ENCODE results near the gene TJP1. TPM values are rescaled to one million over a fixed set of nuclear protein-coding genes. Genes with fewer than 3 reads are reported as not detected.

The TJP1 gene
- total RNA-seq, 2 donors from 2014 or later = 86.9 to 110 TPM

DNA sequence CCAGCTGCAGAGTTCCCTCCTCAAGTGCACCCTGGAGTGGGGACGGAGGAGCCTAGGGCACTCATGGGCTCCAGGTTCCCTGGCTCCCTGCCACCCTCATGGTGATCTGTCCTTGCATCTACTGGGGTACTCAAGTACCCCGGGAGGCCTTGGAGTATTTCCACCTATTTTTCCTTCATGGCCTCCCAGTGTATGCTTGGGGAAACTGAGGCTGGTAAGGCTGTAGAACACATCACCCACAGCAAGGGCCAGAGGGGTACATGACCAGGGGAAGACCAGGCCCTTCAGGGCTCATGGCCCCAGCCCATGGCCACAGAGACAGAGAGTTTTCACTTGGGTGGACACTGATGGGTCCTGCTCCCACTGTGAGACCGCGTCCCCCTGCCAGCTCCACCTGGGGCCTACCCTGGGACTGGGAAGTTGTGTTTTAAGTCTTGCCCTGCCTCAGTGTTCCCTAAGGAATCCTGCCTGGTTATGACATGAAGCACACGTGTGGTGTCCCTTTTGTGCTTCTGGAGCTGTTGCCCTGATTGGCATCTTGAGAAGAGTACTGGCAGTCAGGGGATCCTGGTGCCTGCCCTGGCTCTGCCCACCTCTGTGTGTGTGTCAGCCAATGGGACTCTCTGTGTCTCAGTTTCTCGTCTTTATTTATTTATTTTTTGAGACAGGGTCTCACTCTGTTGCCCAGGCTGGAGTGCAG is 132.8 kb downstream of the TJP1 start:
- Histone ChIP-seq H3K36me3 (no peaks in the 10 kb centered on the region), H3K27ac (no peak overlapping the region), H3K9me3 (no peaks in the 10 kb centered on the region), H3K4me1 (no peaks in the 10 kb centered on the region), H3K4me3 (no peak overlapping the region), H3K27me3 (no peaks in the 10 kb centered on the region)
- TF ChIP-seq, protein P1, sequence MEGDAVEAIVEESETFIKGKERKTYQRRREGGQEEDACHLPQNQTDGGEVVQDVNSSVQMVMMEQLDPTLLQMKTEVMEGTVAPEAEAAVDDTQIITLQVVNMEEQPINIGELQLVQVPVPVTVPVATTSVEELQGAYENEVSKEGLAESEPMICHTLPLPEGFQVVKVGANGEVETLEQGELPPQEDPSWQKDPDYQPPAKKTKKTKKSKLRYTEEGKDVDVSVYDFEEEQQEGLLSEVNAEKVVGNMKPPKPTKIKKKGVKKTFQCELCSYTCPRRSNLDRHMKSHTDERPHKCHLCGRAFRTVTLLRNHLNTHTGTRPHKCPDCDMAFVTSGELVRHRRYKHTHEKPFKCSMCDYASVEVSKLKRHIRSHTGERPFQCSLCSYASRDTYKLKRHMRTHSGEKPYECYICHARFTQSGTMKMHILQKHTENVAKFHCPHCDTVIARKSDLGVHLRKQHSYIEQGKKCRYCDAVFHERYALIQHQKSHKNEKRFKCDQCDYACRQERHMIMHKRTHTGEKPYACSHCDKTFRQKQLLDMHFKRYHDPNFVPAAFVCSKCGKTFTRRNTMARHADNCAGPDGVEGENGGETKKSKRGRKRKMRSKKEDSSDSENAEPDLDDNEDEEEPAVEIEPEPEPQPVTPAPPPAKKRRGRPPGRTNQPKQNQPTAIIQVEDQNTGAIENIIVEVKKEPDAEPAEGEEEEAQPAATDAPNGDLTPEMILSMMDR (IDR thresholded peaks at IDR 0.05) = no peak
- DNase-seq (ENCODE audit: low spot score) = no peak

DNA sequence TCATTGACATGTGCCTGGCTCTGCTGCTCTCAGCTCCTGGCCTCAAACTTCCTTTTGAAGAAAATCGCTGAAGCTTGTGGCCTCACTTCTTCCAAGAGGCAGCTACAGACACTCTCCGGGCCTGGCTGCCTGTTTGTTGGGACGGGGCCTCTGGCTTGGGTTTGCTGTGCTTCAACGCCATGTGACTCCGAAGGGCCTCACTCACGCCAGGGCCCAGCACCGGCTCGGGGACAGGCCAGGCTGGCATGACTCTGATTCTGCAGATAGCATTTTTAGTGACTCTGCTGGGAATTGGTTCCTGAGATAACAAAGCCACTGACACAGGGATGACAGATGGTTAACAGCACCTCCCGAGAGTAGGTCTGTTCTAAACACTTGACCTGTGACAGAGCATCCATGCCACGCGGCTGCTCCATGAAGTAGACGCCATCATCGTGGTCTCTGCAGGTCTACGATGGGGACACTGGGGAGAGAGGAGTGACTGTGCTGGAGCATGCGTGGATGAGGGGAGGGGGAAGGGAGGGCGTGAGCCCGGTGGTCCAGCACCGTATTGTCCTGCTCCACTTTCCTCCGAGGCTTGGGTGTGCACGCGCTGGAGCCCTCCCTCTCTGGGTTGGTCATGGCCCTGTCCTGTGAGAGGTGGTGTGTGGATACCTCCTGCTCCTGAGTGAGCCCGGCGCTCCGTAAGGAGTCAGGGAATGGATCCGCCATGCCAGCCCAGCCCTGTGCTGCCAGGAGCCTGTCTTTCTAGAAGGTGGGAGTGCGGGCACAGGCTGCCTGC is 133.6 kb downstream of the TJP1 start:
- H3K27ac ChIP-seq = no peak overlapping the region
- H3K4me1 ChIP-seq = no peaks in the 10 kb centered on the region
- DNase-seq (ENCODE audit: low spot score) = no peak
- H3K4me3 ChIP-seq = no peak overlapping the region
- no peaks in the 10 kb centered on the region for H3K9me3 ChIP-seq
- TF ChIP-seq, protein P1 (IDR thresholded peaks at IDR 0.05) = no peak
- no peaks in the 10 kb centered on the region for H3K36me3 ChIP-seq
- no peaks in the 10 kb centered on the region for H3K27me3 ChIP-seq

DNA sequence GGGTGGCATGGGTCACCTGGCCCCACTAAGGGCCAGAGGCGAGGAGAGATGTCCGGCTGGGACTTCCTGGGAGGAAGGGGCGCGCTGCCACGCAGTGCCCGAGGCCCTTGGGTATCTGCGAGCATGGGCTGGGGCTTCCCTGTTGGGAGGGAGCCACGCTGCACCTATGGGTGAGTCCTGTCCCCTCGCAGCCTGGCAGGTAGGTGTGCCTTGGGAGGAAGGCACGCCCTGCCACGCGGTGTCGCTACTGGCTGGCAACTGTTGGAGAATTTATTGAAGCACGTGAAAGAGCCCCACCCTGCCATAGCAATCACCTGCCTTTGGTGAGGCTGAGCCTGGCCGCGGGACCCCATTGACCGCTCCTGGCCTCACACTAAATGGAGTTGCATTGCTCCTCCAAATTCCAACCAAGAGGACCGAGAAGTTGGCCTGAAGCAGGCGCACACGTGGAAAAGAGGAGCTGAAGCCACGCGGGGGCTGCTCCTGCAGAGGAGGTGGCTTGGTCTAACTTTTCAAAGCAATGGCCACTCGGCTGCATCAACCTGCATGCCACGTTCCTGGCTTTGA is 134.2 kb downstream of the TJP1 start:
- Histone ChIP-seq H3K9me3 (no peaks in the 10 kb centered on the region), H3K27ac (no peak overlapping the region), H3K27me3 (no peaks in the 10 kb centered on the region), H3K36me3 (no peaks in the 10 kb centered on the region), H3K4me3 (no peak overlapping the region), H3K4me1 (no peaks in the 10 kb centered on the region)
- no peak for DNase-seq (ENCODE audit: low spot score)
- TF ChIP-seq, protein P1 (IDR thresholded peaks at IDR 0.05) = no peak

DNA sequence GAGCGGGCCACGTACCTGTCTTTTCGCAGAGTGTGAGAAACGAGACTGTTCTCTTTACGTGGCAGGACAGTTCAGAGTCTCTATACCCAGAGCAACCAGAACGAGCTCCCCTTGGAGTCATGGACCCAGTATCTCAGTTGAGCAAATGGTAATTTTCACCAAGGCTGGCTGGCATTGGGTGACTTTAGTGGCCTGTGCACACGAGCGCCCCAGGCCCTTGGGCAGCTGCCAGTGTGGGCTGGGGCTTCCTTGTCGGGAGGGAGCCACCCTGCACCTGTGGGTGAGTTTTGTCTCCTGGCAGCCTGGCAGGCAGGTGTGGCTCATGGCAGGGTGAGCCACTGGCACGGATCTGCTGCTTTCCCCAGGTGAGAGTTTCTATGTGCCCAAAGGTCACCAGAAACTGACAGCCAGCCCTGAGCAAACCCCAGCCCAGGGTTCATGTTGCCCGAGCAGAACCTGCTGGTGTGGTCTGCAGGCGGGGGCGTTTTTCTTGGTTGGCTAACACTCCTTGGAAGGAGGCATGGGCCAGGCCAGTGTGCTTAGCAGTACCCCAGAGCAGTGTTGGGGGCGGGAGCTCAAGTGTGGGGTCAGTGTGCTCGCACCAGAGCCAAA is 135.0 kb downstream of the TJP1 start:
- TF ChIP-seq, protein P1 (IDR thresholded peaks at IDR 0.05) = no peak
- no peak overlapping the region for H3K27ac ChIP-seq
- no peaks in the 10 kb centered on the region for H3K4me1 ChIP-seq
- no peaks in the 10 kb centered on the region for H3K9me3 ChIP-seq
- H3K36me3 ChIP-seq = no peaks in the 10 kb centered on the region
- DNase-seq (ENCODE audit: low spot score) = no peak
- H3K27me3 ChIP-seq = no peaks in the 10 kb centered on the region
- H3K4me3 ChIP-seq = no peak overlapping the region

DNA sequence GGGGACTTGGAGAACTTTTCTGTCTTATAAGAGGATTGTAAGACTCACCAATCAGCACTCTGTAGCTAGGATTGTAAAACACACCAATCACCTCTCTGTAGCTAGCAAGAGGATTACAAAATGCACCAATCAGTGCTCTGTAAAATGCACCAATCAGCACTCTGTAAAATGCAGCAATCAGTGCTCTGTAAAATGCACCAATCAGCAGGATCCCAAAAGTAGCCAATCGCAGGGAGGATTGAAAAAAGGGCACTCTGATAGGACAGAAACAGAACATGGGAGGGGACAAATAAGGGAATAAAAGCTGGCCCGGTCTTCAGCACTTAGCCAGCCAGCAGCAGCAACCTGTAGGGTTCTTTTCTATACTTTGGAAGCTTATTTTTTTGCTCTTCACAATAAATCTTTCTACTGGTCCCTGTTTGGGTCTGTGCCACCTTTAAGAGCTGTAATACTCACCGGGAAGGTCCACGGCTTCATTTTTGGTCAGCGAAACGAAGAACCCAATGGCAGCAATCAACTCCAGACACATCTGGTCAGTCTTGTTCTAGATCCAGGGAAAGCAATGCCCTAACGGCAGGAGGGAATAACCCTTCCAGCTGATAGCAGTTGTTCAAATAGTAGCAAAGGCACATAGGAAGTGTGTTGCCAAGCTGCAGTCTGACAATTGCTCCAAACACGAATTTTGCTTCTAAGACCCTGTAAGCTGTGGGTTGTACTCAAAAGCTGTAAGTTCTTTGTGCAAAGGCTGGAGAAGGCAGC is 135.6 kb downstream of the TJP1 start:
- no peak overlapping the region for H3K27ac ChIP-seq
- H3K36me3 ChIP-seq = no peaks in the 10 kb centered on the region
- DNase-seq (ENCODE audit: low spot score) = no peak
- H3K9me3 ChIP-seq = no peaks in the 10 kb centered on the region
- TF ChIP-seq, protein P1 (IDR thresholded peaks at IDR 0.05) = no peak
- no peak overlapping the region for H3K4me3 ChIP-seq
- H3K27me3 ChIP-seq = no peaks in the 10 kb centered on the region
- no peaks in the 10 kb centered on the region for H3K4me1 ChIP-seq

Data from right atrium auricular region (tissue), 2 donors.